NOMO-1 treated with DMSO at 0.1 percent for 48 hours (cell line): ENCODE measurements around the gene FEM1C.

Experiments
- DNase-seq: peaks from one replicate; lab custom pipeline; 2025; ENCODE audit not compliant: unreplicated experiment; lab: John Stamatoyannopoulos, UW

The FEM1C gene, protein sequence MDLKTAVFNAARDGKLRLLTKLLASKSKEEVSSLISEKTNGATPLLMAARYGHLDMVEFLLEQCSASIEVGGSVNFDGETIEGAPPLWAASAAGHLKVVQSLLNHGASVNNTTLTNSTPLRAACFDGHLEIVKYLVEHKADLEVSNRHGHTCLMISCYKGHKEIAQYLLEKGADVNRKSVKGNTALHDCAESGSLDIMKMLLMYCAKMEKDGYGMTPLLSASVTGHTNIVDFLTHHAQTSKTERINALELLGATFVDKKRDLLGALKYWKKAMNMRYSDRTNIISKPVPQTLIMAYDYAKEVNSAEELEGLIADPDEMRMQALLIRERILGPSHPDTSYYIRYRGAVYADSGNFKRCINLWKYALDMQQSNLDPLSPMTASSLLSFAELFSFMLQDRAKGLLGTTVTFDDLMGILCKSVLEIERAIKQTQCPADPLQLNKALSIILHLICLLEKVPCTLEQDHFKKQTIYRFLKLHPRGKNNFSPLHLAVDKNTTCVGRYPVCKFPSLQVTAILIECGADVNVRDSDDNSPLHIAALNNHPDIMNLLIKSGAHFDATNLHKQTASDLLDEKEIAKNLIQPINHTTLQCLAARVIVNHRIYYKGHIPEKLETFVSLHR

GRCh38 chr5:115544436-115545350, at the start of gene FEM1C:
FEM1C (minus strand) TSS chr5:115544775; CDS start chr5:115543493, 1,282 bp downstream.
- peak; percentile 96 for DNase-seq

DNA sequence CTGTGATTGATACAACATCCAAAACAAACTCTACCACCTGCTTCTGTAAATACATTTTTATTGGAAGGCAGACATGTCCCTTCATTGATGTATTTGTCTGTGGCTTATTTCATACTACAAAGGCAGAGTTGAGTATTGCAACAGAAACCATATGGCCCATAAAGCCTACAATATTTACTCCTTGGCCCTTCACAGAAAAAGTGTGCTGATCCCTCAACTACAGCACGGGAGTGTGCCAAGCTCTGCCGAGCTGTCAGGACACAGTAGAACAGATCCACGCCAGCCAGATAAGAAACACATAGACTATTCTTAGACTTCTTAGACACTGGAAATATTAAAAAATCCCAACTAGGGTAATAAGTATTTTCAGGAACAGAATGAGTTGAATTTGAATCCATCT, 44.5 kb upstream of the FEM1C start:
- DNase-seq, result no peak

- DNase-seq, result no peak
Observed at GRCh38 chr5:115588640-115589039, 44.1 kb upstream of the FEM1C start.

GRCh38 chr5:115586525-115587146, 42.1 kb upstream of the FEM1C start:
- peak; percentile 34 for DNase-seq

GRCh38 chr5:115585265-115585664, 40.7 kb upstream of the FEM1C start:
- DNase-seq, result no peak

GRCh38 chr5:115584501-115584900, 39.9 kb upstream of the FEM1C start:
- no peak for DNase-seq

DNA sequence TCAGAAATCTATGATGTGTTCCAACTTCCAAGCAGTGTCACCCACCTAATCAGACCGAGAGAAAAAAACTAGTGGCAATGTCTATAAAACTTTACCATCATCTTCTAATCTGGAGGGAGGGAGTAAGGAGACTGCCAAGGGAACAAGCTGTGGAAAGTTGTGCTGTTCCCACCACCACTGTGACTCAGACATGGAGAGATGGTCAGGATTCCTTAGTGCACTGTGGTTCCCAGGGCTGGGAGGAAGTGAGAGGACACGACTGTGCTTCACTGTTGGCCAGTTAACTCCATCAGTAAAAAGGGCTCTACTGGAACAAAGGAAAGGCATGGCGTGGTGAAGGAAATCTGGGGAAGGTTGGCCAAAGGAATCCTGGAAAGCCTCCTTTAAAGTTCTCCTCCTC, 38.9 kb upstream of the FEM1C start:
- DNase-seq, result no peak

DNA sequence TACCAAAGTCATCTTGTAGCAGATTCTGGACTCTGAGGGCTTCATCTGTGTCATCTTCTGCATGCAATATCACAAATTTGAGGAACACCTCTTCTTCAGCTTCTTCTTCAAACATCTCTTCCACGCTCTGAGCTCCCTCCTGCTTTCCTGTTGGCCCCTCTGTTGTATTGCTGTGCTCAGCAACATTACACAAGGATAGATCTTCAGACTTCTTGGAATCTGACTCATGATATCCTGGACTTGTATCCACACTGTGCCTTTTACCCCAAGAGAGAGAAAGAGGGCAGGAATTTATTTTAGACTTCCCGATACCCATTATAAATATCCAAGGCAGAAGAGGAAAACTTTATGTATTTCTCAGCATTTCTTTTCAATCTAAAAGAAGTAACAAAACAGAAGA, 36.4 kb upstream of the FEM1C start:
- DNase-seq, result no peak

DNA sequence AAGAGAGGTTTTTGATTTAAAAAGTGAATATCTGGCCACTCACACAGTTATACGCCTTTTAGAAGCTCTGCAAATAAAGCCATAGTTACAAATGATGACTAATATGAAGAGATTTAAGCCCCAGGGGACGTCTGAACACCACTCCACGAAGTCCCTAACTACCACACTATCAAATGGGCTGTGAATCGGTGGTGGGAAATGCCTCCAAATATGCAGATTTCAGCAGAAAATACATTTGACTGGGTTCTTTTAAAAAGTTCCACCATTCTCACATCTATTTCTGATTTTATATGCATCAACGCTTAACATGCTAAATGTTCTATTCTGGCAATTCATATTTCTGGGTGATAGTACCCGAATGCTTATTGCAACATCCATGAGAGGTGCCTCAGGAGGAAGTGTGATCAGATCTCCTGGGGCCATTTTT, 35.2 kb upstream of the FEM1C start:
- DNase-seq, result no peak

- DNase-seq, result no peak
Observed at GRCh38 chr5:115579216-115579615, 34.6 kb upstream of the FEM1C start.

DNA sequence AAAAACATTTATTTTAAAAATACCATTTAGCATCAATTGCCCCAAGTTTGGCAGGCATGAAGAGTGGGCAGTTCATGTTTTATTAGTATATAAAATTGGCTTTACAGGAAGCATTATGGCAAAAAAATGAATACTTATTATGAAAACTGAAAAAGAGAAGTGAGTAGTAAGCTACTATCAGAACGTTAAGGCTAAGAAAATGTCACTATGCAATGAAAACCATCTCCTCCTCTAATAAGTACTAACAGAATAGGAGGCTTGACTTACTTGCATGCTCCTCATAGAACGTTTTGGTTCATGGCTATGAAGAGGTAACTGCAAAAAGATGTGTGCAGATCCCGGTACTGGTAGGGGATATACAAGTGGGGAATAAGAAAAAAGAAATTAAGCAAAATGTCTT, 34.1 kb upstream of the FEM1C start:
- DNase-seq, result peak; percentile 33

GRCh38 chr5:115577741-115578140, 33.2 kb upstream of the FEM1C start:
- no peak for DNase-seq

DNA sequence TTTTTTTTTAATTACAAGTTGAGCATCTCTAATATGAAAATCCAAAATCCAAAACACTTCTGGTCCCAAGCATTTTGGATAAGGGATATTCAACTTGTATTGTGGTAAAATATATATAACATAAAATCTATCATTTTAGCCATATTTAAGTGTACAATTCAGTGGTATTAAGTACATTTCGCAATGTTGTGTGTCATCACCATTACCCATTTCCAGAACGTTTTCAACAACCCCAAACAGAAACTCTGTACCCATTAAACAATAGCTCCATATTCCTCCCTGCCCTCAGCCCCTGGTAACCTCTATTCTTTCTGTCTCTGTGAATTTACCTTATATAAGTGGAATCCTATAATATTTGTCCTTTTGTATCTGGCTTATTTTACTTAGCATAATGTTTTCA, 32.8 kb upstream of the FEM1C start:
- no peak for DNase-seq

GRCh38 chr5:115575167-115576070, 30.8 kb upstream of the FEM1C start:
- no peak for DNase-seq

DNA sequence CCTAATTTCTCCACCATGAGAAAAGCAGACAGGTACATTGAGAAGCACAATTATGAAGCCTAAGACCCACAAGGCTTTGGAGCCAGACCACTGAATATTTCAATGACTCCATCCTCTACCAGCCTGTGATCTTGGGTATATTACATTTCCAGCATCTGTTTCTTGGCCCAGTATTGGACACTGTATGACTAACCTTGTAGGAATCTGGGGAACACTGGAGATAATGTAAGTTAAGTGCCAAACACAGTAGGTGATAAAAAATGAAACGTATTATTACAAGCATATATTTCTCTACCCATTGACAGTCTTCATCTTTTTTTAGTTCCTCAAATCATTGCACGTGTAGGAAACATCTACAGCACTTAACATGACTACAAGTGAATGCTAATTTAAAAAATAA, 28.6 kb upstream of the FEM1C start:
- no peak for DNase-seq

DNA sequence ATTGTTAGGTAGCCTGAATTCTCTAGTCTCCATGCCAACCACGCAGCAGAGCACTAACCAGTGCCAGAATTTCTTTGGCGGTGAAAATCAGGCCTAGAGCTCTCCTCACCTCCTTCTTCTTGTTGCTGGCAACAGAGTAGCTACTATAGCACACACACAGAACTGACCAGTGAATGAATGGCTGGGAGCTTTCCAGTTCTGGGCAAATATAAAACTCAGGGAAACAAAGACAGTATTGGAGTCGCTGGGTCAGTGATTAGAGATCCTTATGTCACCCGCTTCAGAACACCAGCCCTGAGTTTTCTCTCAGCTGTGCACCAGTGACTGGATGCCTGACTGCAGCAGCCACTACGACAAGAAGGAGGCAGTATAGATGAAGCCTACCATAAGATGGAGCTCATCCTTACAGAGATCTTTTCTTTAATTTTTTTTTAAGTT, 26.9 kb upstream of the FEM1C start:
- DNase-seq, result no peak

GRCh38 chr5:115568668-115569067, 24.1 kb upstream of the FEM1C start:
- no peak for DNase-seq

DNA sequence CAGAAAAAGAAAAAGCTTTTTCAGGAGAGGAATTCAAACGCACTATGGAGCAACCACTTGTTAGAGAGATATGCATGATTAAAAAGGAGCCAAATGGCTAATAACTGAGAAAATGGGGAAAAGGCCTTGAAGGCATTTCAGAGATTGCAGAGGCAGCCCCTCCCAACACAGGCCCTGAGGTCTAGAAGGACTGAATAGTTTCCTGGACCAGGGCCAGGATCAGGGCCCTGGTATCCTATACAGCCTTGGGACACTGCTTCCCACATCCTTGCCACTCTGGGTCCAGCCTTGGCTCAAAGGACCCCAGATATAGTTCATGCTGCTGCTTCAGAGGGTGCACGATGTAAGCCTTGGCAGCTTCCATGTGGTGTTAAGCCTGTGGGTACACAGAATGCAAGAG, 20.7 kb upstream of the FEM1C start:
- no peak for DNase-seq

DNA sequence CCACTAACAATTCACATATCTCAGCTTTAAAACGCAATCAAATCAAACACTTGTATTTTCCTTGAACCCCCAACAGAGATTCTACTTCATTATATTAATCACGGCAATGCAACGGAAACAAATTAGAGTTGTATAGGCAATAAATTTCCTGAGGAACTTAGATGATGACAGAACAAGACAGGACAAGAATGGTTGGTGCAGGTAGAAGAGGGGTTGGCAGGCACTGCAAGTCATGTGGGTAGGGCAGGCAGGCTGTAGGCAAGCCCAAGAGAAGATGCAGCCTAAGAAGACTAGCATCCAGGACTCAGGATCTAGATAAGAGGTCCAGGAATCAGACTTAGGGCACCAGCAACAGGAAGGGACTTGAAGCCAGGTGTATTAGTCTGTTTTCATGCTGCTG, 16.6 kb upstream of the FEM1C start:
- no peak for DNase-seq

GRCh38 chr5:115559524-115559923, 14.9 kb upstream of the FEM1C start:
- no peak for DNase-seq
